Esophagus muscularis mucosa (tissue), 4 donors: Measurements from ENCODE around the gene SLC25A1. TPM values are rescaled to one million over a fixed set of nuclear protein-coding genes. Genes with fewer than 3 reads are reported as not detected.

Experiments
- DNase-seq: peaks from one replicate; pipeline ENCODE4 v3.0.0-alpha.2; 2017; ENCODE audit errors: extremely low spot score
- H3K27ac ChIP-seq, 4 donors: fragments of 200-600 bp; sonication (generic); replicated peaks in 1 of 4; 1 replicate in 3 of 4; 2 replicates in 1 of 4; pipeline ENCODE4 v1.5.1; 2016 to 2019; ENCODE audit warnings: mild to moderate bottlenecking in 1 of 4
- H3K27me3 ChIP-seq, 4 donors: fragments of 200-600 bp; sonication (generic); one replicate each; pipeline versions ENCODE4 v1.5.1 to v1.6.0; 2016 to 2019
- H3K36me3 ChIP-seq, 4 donors: fragments of 200-600 bp; sonication (generic); one replicate each; pipeline ENCODE4 v1.5.1; 2016 to 2019
- H3K4me1 ChIP-seq, 4 donors: fragments of 200-600 bp; sonication (generic); one replicate each; pipeline ENCODE4 v1.5.1; 2016 to 2019
- H3K4me3 ChIP-seq, 4 donors: fragments of 200-600 bp; sonication (generic); 1 replicate in 2 of 4; 2 replicates in 2 of 4; pipeline ENCODE4 v1.5.1; 2016 to 2019; ENCODE audit warnings: mild to moderate bottlenecking in 4 of 4, moderate library complexity in 1 of 4
- H3K9me3 ChIP-seq, 4 donors: fragments of 200-600 bp; sonication (generic); 1 replicate in 3 of 4; 2 replicates in 1 of 4; pipeline ENCODE4 v1.5.1; 2016 to 2019
- CTCF ChIP-seq, 3 experiments: fragments of 200-600 bp in 2 of 3; fragments of 450-650 bp in 1 of 3; sonication (generic) in 2 of 3; IDR thresholded peaks; one replicate each; pipeline ENCODE4 v1.5.1; 2017 to 2019; ENCODE audit warnings: antibody characterized with exemption in 3 of 3, mild to moderate bottlenecking in 2 of 3, moderate library complexity in 1 of 3
- EP300 ChIP-seq: sonication (generic); formaldehyde crosslinking; IDR thresholded peaks from one replicate; pipeline ENCODE4 v1.6.1; 2017; ENCODE audit warnings: antibody characterized with exemption
- POLR2A ChIP-seq: fragments of 450-650 bp; IDR thresholded peaks from one replicate; pipeline ENCODE4 v1.6.1; 2017; ENCODE audit warnings: antibody characterized with exemption, moderate library complexity, mild to moderate bottlenecking, low read depth
- POLR2AphosphoS5 ChIP-seq, 2 donors: sonication (generic); formaldehyde crosslinking; IDR thresholded peaks; one replicate each; pipeline ENCODE4 v1.6.1; 2017; ENCODE audit warnings: antibody characterized with exemption in 2 of 2
- whole genome bisulfite sequencing: methylation state at CpG from one replicate; pipeline ENCODE4 v1.1.5; 2018; 5-methylcytosine and 5-hydroxymethylcytosine counted together
- intact Hi-C: fragments of 100-400 bp; cut with DNase I; formaldehyde crosslinking; loops from one replicate; pipeline ENCODE4 v1.15.1; 2023
- total RNA-seq, 4 donors: library from RNA; depleted of rRNA; stranded (reverse); fragments of >200 nt; gene quantifications; one replicate each; pipeline versions ENCODE4 v1.1.0 to v1.2.1, GENCODE V29; 2016

Gene SLC25A1
- total RNA-seq, 4 donors from 2014 or later: 57.3 to 88.9 (median 71.8) TPM

DNA sequence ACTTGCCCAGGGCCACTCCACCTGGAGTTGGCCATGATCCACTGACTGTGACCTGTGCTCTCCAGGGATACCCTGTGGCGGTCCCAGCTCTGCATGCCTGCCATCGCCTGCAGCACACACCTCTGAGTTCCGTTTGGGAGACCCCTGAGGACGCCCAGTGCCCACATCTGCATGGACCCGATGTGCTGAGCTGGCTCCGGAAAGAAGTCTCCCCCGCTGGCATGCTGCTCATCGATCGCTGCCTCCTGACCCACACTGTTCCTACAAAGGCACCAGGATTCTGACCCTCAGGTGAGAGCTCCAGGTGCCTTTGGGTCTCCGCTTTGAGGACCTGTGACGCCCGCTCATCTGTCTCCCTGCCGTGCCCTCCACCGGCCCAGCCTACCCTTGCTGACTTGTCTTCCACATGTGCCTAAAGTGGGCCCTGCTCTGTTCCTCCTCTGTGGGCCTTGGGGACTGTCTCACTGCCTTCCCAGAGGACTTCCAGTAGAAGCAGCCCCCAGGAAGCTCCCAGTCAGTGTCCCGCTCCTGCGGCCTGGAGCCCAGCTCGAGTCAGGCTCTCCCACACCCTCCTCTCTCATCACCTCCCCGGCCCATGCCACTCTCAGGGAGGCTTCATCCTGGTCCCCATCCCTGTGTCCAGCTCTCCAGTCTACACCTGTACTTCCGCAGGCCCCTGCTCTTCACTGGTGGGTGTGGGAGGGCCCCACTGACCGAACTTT lies 5.9 kb upstream of the SLC25A1 start:
- Histone ChIP-seq H3K36me3 (peaks cover 5 to 22% (median 10%) of the 10 kb centered on the region in 4 donors), H3K4me1 (peaks cover 0 to 5% (median 4%) of the 10 kb centered on the region in 4 donors), H3K4me3 (no peak overlapping the region), H3K27me3 (no peaks in the 10 kb centered on the region), H3K27ac (no peak overlapping the region), H3K9me3 (no peaks in the 10 kb centered on the region)
- DNase-seq: no peak
- no peak for TF ChIP-seq CTCF (IDR thresholded peaks at IDR 0.05)
- no peak for TF ChIP-seq EP300
- TF ChIP-seq POLR2A: no peak
- TF ChIP-seq POLR2AphosphoS5 (IDR thresholded peaks at IDR 0.05): no peak
- intact Hi-C loops: loop anchor here (10.0 kb wide), 2 partner anchors 180 to 450 kb away; no protein-coding TSS in a partner anchor
- WGBS: 88% methylated on average over 17 of the region's 20 CpGs

DNA sequence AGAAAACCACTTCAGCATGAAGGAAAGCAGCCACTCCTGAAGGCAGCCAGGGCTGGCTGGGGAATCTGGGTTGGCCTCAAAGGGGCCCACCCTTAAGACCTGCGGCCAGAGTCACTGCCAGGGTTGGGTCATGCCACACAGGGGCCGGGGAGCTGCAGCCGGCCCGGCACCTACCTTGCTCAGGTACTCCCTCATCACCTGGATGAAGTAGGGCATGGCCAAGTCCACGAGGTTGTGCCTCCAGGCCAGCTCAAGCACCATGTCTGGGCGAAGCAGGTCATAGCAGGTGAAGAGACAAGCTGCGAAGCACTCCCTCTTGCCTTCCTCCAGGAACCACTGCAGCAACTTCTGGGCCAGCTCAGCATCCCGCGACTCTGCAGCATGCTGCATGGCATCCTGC lies 4.7 kb upstream of the SLC25A1 start:
- intact Hi-C loops: loop anchor here (10.0 kb wide), 2 partner anchors 182 to 452 kb away; no protein-coding TSS in a partner anchor
- peaks cover 5 to 17% (median 10%) of the 10 kb centered on the region in 4 donors for H3K36me3 ChIP-seq
- no peak overlapping the region for H3K27ac ChIP-seq
- H3K27me3 ChIP-seq: no peaks in the 10 kb centered on the region
- WGBS: no CpG with 5 or more reads among the region's 9 CpGs
- H3K4me3 ChIP-seq: no peak overlapping the region
- no peaks in the 10 kb centered on the region for H3K9me3 ChIP-seq
- DNase-seq: no peak
- peaks cover 0 to 11% (median 10%) of the 10 kb centered on the region in 4 donors for H3K4me1 ChIP-seq
- TF ChIP-seq CTCF (IDR thresholded peaks at IDR 0.05) (no peak), EP300 (no peak), POLR2A (no peak), POLR2AphosphoS5 (IDR thresholded peaks at IDR 0.05) (no peak)

- intact Hi-C loops: loop anchor here (10.0 kb wide), 2 partner anchors 182 to 452 kb away; no protein-coding TSS in a partner anchor
- H3K9me3 ChIP-seq: no peaks in the 10 kb centered on the region
- 69% methylated on average over 8 of the region's 9 CpGs for WGBS
- H3K4me1 ChIP-seq: peaks cover 4 to 16% (median 14%) of the 10 kb centered on the region in 4 donors
- no peak for TF ChIP-seq EP300
- no peak for TF ChIP-seq POLR2A
- no peak for TF ChIP-seq CTCF (IDR thresholded peaks at IDR 0.05)
- no peak for TF ChIP-seq POLR2AphosphoS5 (IDR thresholded peaks at IDR 0.05)
- no peaks in the 10 kb centered on the region for H3K27me3 ChIP-seq
- H3K36me3 ChIP-seq: peaks cover 2 to 12% (median 5%) of the 10 kb centered on the region in 4 donors
- H3K27ac ChIP-seq: no peak overlapping the region
- no peak for DNase-seq
- no peak overlapping the region for H3K4me3 ChIP-seq
Measured at GRCh38 chr22:19182472-19183157, 4.1 kb upstream of the SLC25A1 start.

GRCh38 chr22:19181786-19182471 lies 3.4 kb upstream of the SLC25A1 start:
- WGBS: 63% methylated on average over 9 of the region's 12 CpGs
- Histone ChIP-seq H3K4me1 (peaks cover 10 to 23% (median 21%) of the 10 kb centered on the region in 4 donors), H3K4me3 (no peak overlapping the region), H3K9me3 (no peaks in the 10 kb centered on the region), H3K27ac (no peak overlapping the region), H3K36me3 (peaks cover 0 to 5% (median 2%) of the 10 kb centered on the region in 4 donors), H3K27me3 (no peaks in the 10 kb centered on the region)
- intact Hi-C loops: loop anchor here (10.0 kb wide), 2 partner anchors 183 to 453 kb away; no protein-coding TSS in a partner anchor
- no peak for TF ChIP-seq POLR2AphosphoS5 (IDR thresholded peaks at IDR 0.05)
- no peak for TF ChIP-seq EP300
- no peak for TF ChIP-seq POLR2A
- TF ChIP-seq CTCF (IDR thresholded peaks at IDR 0.05): no peak
- no peak for DNase-seq
